ENCODE results near the gene ABHD11. TPM values are rescaled to one million over a fixed set of nuclear protein-coding genes. Genes with fewer than 3 reads are reported as not detected.

ABHD11 gene
- total RNA-seq, 1 donor: 14.8 TPM

- TF ChIP-seq, protein P1, sequence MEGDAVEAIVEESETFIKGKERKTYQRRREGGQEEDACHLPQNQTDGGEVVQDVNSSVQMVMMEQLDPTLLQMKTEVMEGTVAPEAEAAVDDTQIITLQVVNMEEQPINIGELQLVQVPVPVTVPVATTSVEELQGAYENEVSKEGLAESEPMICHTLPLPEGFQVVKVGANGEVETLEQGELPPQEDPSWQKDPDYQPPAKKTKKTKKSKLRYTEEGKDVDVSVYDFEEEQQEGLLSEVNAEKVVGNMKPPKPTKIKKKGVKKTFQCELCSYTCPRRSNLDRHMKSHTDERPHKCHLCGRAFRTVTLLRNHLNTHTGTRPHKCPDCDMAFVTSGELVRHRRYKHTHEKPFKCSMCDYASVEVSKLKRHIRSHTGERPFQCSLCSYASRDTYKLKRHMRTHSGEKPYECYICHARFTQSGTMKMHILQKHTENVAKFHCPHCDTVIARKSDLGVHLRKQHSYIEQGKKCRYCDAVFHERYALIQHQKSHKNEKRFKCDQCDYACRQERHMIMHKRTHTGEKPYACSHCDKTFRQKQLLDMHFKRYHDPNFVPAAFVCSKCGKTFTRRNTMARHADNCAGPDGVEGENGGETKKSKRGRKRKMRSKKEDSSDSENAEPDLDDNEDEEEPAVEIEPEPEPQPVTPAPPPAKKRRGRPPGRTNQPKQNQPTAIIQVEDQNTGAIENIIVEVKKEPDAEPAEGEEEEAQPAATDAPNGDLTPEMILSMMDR (IDR thresholded peaks at IDR 0.05; ENCODE audit: insufficient read depth, low read length): no peak
- H3K4me3 ChIP-seq (ENCODE audit: low read depth, low read length): no peak overlapping the region
- DNase-seq (ENCODE audit: low read depth): peak; percentile 37
These were observed 34.6 kb downstream of the ABHD11 start for GRCh38 chr7:73703757-73704639.

DNA sequence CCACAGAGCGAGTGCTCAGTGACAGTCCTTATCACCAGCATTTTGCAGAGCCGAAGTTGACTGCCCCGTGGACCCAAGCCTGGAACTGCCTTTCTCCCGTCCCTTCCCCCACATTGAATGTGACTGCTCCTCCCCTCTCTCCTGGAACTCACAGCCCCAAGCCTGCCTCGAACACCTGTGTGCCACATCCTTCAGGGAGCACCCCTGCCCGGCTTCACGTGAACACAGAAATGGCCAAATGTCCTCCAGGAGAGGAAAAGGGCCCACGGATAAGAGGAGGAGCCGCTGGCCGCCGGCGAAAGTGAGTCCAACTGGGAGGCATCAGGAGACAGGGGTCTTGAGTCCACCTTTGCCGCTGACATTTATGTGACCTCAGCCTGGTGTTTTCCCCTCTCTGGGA is 35.4 kb downstream of the ABHD11 start:
- TF ChIP-seq, protein P1 (IDR thresholded peaks at IDR 0.05; ENCODE audit: insufficient read depth, low read length): no peak
- no peak overlapping the region for H3K4me3 ChIP-seq (ENCODE audit: low read depth, low read length)
- no peak for DNase-seq (ENCODE audit: low read depth)

- TF ChIP-seq, protein P1 (IDR thresholded peaks at IDR 0.05; ENCODE audit: insufficient read depth, low read length): no peak
- no peak for DNase-seq (ENCODE audit: low read depth)
- H3K4me3 ChIP-seq (ENCODE audit: low read depth, low read length): no peak overlapping the region
These were observed 35.9 kb downstream of the ABHD11 start for GRCh38 chr7:73702665-73703064.

DNA sequence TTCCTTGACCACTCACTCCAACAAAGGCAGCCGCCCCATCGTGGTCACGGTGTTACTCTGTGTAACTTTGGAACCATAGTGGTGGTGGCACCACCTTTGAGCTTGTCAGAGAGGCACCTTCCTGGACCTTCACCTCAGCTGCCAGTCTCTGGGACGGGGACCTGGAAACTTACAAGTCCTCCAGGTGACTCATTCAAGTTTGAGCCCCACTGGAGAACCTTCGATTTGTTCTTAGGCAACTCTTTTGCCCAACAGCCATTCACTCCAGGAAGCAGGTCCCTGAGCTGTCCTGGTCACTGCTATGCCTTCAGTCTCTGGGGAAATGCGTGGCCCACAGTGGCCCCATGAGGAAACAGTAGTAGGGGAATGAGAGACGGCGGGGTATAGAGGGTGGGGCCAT is 36.4 kb downstream of the ABHD11 start:
- no peak overlapping the region for H3K4me3 ChIP-seq (ENCODE audit: low read depth, low read length)
- no peak for DNase-seq (ENCODE audit: low read depth)
- TF ChIP-seq, protein P1 (IDR thresholded peaks at IDR 0.05; ENCODE audit: insufficient read depth, low read length): no peak

GRCh38 chr7:73701357-73701995 is 37.1 kb downstream of the ABHD11 start:
- H3K4me3 ChIP-seq (ENCODE audit: low read depth, low read length): no peak overlapping the region
- peak; percentile 61 for DNase-seq (ENCODE audit: low read depth)
- TF ChIP-seq, protein P1 (IDR thresholded peaks at IDR 0.05; ENCODE audit: insufficient read depth, low read length): peak; percentile 62

- DNase-seq (ENCODE audit: low read depth): no peak
- TF ChIP-seq, protein P1 (IDR thresholded peaks at IDR 0.05; ENCODE audit: insufficient read depth, low read length): no peak
- no peak overlapping the region for H3K4me3 ChIP-seq (ENCODE audit: low read depth, low read length)
These were observed 37.9 kb downstream of the ABHD11 start for GRCh38 chr7:73700581-73701134.
